Activated B cell treated with CpG ODN at 0.5 μM for 24 hours (primary cell): Measurements from ENCODE around the gene SPOUT1. TPM values are rescaled to one million over a fixed set of nuclear protein-coding genes. Genes with fewer than 3 reads are reported as not detected.
"Not testable (repeated sequence)": the region's sequence is repeated elsewhere in the genome, so short reads cannot be mapped to it uniquely, and the experiment has no call there.

Experiments used
- ATAC-seq: fragments of 200-7000 bp; cut with Tn5 transposase; one replicate; pipeline ENCODE4 v1.10.0; 2021; ENCODE audit warnings: low read depth, mild to moderate bottlenecking, moderate library complexity
- CTCF ChIA-PET: fragments of 350-600 bp; sonication (Branson Sonifier 250); formaldehyde crosslinking; loops from one replicate; lab custom pipeline; 2021; ENCODE audit warnings: antibody characterized with exemption; lab: Charles Lee
- POLR2A ChIA-PET: fragments of 350-600 bp; sonication (Branson Sonifier 250); formaldehyde crosslinking; loops from one replicate; lab custom pipeline; 2021; ENCODE audit warnings: antibody characterized with exemption; lab: Charles Lee
- DNase-seq: peaks from one replicate; pipeline ENCODE4 v3.0.0; 2022
- H3K27ac Mint-ChIP-seq: one replicate; pipeline ENCODE4 v1.8.0; 2020; ENCODE audit warnings: mixed read lengths
- H3K27me3 Mint-ChIP-seq: one replicate; pipeline ENCODE4 v1.8.0; 2021; ENCODE audit warnings: mixed read lengths
- H3K36me3 Mint-ChIP-seq: one replicate; pipeline ENCODE4 v1.8.0; 2021; ENCODE audit warnings: low read depth, mixed read lengths
- H3K4me1 Mint-ChIP-seq: one replicate; pipeline ENCODE4 v1.8.0; 2021; ENCODE audit warnings: mixed read lengths
- H3K4me3 Mint-ChIP-seq: one replicate; pipeline ENCODE4 v1.8.0; 2020; ENCODE audit warnings: mild to moderate bottlenecking, mixed read lengths
- H3K9me3 Mint-ChIP-seq: one replicate; pipeline ENCODE4 v1.8.0; 2020; ENCODE audit warnings: mixed read lengths
- intact Hi-C: fragments of 100-400 bp; cut with micrococcal nuclease; formaldehyde crosslinking; loops from one replicate; pipeline ENCODE4 v1.15.1; 2024
- total RNA-seq: library from RNA; stranded (reverse); gene quantifications from 2 replicates; pipeline ENCODE4 v1.2.3, GENCODE V29; 2022
- TF ChIP-seq, protein P1 (sequence below): fragments of 200-600 bp; IDR thresholded peaks from one replicate; pipeline ENCODE4 v1.8.0; 2022; ENCODE audit warnings: antibody characterized with exemption, mild to moderate bottlenecking

SPOUT1 gene
- total RNA-seq, 1 donor from 2014 or later = 79.1 TPM

DNA sequence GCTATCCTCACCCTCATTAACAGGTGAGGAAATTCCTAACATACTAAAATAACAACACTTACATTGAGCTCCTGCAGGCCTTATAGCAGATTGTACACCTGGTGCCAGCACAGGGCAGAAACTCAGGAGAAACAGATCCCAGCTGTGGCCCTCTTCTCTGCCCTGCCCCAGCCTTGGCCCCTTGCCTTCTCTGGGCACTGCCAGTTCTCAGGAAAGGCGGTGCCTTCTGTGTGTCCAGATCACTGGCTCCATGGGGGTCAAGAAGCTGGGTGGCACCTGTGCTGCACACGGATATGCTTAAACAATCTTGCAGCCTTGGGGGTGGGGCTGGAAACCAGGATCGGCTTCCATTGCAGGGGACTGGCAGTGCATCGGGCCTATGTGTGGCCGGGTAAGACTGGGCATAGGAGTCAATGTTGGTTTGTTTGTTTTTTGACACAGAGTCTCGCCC lies 32.8 kb upstream of the SPOUT1 start:
- no peak overlapping the region for H3K27ac Mint-ChIP-seq
- H3K4me1 Mint-ChIP-seq = peaks cover 6% of the 10 kb centered on the region
- TF ChIP-seq, protein P1, sequence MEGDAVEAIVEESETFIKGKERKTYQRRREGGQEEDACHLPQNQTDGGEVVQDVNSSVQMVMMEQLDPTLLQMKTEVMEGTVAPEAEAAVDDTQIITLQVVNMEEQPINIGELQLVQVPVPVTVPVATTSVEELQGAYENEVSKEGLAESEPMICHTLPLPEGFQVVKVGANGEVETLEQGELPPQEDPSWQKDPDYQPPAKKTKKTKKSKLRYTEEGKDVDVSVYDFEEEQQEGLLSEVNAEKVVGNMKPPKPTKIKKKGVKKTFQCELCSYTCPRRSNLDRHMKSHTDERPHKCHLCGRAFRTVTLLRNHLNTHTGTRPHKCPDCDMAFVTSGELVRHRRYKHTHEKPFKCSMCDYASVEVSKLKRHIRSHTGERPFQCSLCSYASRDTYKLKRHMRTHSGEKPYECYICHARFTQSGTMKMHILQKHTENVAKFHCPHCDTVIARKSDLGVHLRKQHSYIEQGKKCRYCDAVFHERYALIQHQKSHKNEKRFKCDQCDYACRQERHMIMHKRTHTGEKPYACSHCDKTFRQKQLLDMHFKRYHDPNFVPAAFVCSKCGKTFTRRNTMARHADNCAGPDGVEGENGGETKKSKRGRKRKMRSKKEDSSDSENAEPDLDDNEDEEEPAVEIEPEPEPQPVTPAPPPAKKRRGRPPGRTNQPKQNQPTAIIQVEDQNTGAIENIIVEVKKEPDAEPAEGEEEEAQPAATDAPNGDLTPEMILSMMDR = no peak
- DNase-seq = no peak
- H3K27me3 Mint-ChIP-seq = no peaks in the 10 kb centered on the region
- POLR2A ChIA-PET = interaction anchor here (0.6 kb wide), 1 partner anchor 81 kb away, joined by 4 read pairs; no protein-coding TSS in a partner anchor
- H3K9me3 Mint-ChIP-seq = no peaks in the 10 kb centered on the region
- intact Hi-C loops = loop anchor here (2.0 kb wide), 2 partner anchors 40 to 214 kb away; no protein-coding TSS in a partner anchor
- H3K4me3 Mint-ChIP-seq = no peak overlapping the region
- CTCF ChIA-PET = interaction anchor here (0.5 to 5.6 kb wide), 6 partner anchors 9 to 74 kb away, joined by 3 to 69 read pairs (median 6); partner anchors contain the start of gene ENDOG
- ATAC-seq = no peak
- H3K36me3 Mint-ChIP-seq = no peaks in the 10 kb centered on the region

DNA sequence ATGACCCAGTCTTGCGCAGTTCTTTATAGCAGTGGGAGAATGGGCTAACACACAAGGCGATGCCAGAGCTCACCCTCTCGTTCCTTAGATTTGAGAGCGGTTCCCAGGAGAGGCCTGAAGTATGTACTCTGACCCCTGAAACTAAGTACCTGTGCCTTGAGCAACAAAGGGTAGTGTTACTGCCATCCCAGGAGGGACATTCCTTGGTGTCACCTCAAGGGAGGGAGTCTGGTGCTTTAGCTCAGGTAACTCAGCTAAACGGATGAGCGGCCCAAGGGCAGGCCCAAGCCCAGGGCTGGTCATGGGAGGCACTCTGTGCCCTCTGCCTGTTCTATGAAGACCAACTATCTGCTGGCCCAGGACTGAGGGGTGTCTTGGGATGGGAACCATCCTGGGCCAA lies 31.9 kb upstream of the SPOUT1 start:
- TF ChIP-seq, protein P1 = no peak
- DNase-seq (no peak), ATAC-seq (no peak)
- no peaks in the 10 kb centered on the region for H3K36me3 Mint-ChIP-seq
- H3K4me3 Mint-ChIP-seq = no peak overlapping the region
- ChIA-PET CTCF (interaction anchor here (0.8 to 5.6 kb wide), 3 partner anchors 16 to 67 kb away, joined by 7 to 69 read pairs (median 10); partner anchors contain the start of gene ENDOG), POLR2A (interaction anchor here (0.5 kb wide), 1 partner anchor 93 kb away, joined by 4 read pairs; no protein-coding TSS in a partner anchor)
- intact Hi-C loops = no loop called here
- H3K4me1 Mint-ChIP-seq = peaks cover 6% of the 10 kb centered on the region
- H3K9me3 Mint-ChIP-seq = no peaks in the 10 kb centered on the region
- H3K27me3 Mint-ChIP-seq = no peaks in the 10 kb centered on the region
- no peak overlapping the region for H3K27ac Mint-ChIP-seq

DNA sequence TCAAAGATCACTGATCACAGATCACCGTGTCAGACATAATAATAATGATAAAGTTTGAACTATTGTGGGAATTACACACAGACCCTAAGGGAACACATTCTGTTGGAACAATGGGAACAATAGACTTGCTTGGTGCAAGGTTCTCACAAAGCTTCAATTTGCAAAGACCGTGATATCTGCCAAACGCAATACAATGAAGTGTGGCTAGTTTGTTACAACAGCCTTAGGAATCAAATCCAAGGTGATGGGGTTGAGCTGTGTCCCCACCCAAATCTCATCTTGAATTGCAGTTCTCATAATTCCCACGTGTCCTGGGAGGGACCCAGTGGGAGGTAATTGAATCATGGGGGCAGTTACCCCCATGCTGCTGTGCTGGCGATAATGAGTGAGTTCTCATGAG lies 31.3 kb upstream of the SPOUT1 start:
- Mint-ChIP-seq H3K27ac (no peak overlapping the region), H3K4me3 (no peak overlapping the region), H3K36me3 (no peaks in the 10 kb centered on the region), H3K27me3 (no peaks in the 10 kb centered on the region), H3K4me1 (peaks cover 6% of the 10 kb centered on the region), H3K9me3 (no peaks in the 10 kb centered on the region)
- ChIA-PET POLR2A (no interaction called here), CTCF (interaction anchor here (0.9 to 5.6 kb wide), 2 partner anchors 16 to 68 kb away, joined by 3 to 69 read pairs; no protein-coding TSS in a partner anchor)
- TF ChIP-seq, protein P1 = no peak
- DNase-seq (no peak), ATAC-seq (no peak)
- intact Hi-C loops = no loop called here

DNA sequence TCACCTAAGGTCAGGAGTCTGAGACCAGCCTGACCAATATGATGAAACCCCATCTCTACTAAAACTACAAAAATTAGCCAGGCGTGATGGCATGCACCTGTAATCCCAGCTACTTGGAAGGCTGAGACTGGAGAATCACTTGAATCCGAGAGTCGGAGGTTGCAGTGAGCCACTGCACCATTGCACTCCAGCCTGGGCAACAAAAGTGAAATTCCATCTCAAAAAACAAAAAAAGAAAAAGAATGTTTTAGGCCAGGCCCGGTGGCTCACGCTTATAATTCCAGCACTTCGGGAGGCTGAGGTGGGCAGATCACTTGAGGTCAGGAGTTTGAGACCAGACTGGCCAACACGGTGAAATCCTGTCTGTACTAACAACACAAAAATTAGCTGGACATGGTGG lies 28.9 kb upstream of the SPOUT1 start:
- intact Hi-C loops, H3K27ac Mint-ChIP-seq, H3K9me3 Mint-ChIP-seq, CTCF ChIA-PET, H3K4me1 Mint-ChIP-seq, ATAC-seq, DNase-seq, H3K36me3 Mint-ChIP-seq, H3K27me3 Mint-ChIP-seq, H3K4me3 Mint-ChIP-seq: not testable (repeated sequence)
- POLR2A ChIA-PET = interaction anchor here (0.6 kb wide), 1 partner anchor 74 kb away, joined by 4 read pairs; no protein-coding TSS in a partner anchor

DNA sequence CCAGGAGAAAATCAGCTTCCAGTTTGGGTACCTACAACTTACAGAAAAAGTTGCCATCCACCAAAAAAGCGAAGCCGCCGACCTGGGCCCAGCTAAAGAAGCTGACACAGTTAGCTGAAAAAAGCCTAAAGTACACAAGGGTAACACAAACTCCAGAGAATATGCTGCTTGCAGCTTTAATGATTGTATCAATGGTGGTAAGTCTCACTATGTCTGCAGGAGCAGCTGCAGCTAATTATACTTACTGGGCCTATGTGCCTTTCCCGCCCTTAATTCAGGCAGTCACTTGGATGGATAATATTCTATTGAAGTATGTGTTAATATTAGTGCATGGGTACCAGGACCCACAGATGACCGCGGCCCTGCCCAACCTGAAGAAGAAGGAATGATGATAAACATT lies 24.9 kb upstream of the SPOUT1 start:
- H3K4me1 Mint-ChIP-seq, intact Hi-C loops, H3K9me3 Mint-ChIP-seq, H3K27ac Mint-ChIP-seq, ATAC-seq, POLR2A ChIA-PET, H3K27me3 Mint-ChIP-seq, H3K4me3 Mint-ChIP-seq, DNase-seq, CTCF ChIA-PET: not testable (repeated sequence)
- H3K36me3 Mint-ChIP-seq = peaks cover 12% of the 10 kb centered on the region

DNA sequence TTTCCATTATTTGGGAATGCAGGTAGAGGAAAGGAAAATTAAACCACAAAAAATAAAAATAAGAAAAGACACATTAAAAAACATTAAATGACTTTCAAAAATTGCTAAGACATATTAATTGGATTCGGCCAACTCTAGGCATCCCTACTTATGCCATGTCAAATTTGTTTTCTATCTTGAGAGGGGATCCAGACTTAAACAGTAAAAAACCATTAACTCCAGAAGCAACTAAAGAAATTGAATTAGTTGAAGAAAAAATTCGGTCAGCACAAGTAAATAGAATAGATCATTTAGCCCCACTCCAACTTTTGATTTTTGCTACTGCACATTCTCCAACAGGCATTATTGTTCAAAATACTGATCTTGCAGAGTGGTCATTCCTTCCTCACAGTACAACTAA lies 23.1 kb upstream of the SPOUT1 start:
- POLR2A ChIA-PET, H3K27me3 Mint-ChIP-seq, ATAC-seq, DNase-seq, CTCF ChIA-PET, intact Hi-C loops, H3K4me1 Mint-ChIP-seq, H3K27ac Mint-ChIP-seq, H3K4me3 Mint-ChIP-seq, H3K9me3 Mint-ChIP-seq: not testable (repeated sequence)
- H3K36me3 Mint-ChIP-seq = peaks cover 12% of the 10 kb centered on the region

DNA sequence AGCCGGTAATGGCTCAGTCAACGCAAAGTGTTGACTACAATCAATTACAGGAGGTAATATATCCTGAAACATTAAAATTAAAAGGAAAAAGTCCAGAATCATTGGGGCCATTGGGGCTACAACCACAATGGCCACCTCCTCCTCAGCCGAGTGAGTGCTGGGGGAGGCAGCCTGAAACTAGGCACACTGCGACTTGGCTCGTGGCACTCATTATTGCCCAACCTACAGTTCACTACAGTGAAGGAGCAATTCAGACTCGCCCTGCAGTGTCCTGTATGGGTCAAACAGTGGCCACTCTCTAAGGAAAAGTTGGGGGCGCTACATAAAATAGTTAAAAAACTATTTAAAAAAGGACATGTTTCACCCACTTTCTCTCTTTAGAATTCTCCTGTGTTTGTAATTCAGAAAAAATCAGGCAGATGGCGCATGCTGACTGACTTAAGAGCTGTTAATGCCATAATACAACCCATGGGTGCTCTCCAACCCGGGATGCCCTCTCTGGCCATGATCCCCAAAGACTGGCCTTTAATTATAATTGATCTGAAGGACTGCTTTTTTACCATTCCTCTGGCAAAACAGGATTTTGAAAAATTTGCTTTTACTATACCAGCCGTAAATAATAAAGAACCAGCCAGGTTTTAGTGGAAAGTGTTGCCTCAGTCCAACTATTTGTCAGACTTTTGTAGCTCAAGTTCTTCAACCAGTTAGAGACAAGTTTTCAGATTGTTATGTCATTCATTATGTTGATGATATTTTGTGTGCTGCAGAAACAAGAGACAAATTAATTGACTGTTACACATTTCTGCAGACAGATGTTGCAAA lies 22.4 kb upstream of the SPOUT1 start:
- H3K4me1 Mint-ChIP-seq, POLR2A ChIA-PET, H3K9me3 Mint-ChIP-seq, H3K27me3 Mint-ChIP-seq, ATAC-seq, H3K4me3 Mint-ChIP-seq, intact Hi-C loops, CTCF ChIA-PET, H3K27ac Mint-ChIP-seq, DNase-seq: not testable (repeated sequence)
- peaks cover 12% of the 10 kb centered on the region for H3K36me3 Mint-ChIP-seq

DNA sequence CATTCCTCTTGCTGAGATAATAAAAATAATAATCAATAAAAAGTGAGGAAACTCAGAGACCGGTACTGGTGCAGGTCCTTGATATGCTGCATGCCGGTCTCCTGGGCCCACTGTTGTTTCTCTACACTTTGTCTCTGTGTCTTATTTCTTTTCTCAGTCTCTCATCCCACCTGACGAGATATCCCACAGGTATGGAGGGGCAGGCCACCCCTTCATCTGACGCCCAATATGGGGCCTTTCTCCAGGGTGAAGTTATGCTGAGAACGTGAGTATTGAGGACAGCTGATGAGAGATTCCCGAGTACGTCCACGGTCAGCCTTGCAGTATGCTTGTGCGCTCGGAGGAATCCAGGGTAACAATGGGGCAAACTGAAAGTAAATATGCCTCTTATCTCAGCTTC lies 21.4 kb upstream of the SPOUT1 start:
- DNase-seq, POLR2A ChIA-PET, H3K27ac Mint-ChIP-seq, ATAC-seq, H3K4me3 Mint-ChIP-seq, H3K9me3 Mint-ChIP-seq, intact Hi-C loops, CTCF ChIA-PET, H3K27me3 Mint-ChIP-seq, H3K4me1 Mint-ChIP-seq: not testable (repeated sequence)
- H3K36me3 Mint-ChIP-seq = peaks cover 12% of the 10 kb centered on the region
